SK-N-SH treated with all-trans-retinoic acid at 6 μM for 48 hours (cell line): ENCODE results near the gene PRRT3.

Experiments used
- CSDC2 ChIP-seq: fragments of 250-450 bp; sonication (Bioruptor Pico); IDR thresholded peaks from 2 replicates; pipeline ENCODE4 v1.5.0; 2020; ENCODE audit warnings: mild to moderate bottlenecking, moderate library complexity
- RARB ChIP-seq: fragments of 250-450 bp; sonication (Bioruptor Pico); IDR thresholded peaks from 2 replicates; pipeline ENCODE4 v1.8.0; 2021; ENCODE audit warnings: mild to moderate bottlenecking, moderate library complexity
- ZFP30 ChIP-seq: fragments of 450-650 bp; formaldehyde crosslinking; IDR thresholded peaks from 2 replicates; pipeline ENCODE4 v1.5.0; 2022; ENCODE audit warnings: mild to moderate bottlenecking, moderate library complexity
- TF ChIP-seq, protein P1 (sequence below): fragments of 250-450 bp; sonication (Bioruptor Pico); IDR thresholded peaks from 2 replicates; pipeline ENCODE4 v1.5.1; 2020; ENCODE audit warnings: low read depth, mild to moderate bottlenecking, moderate library complexity
- TF ChIP-seq, protein P2 (sequence below): fragments of 250-450 bp; sonication (Bioruptor Pico); IDR thresholded peaks from 2 replicates; pipeline ENCODE4 v1.8.0; 2021; ENCODE audit warnings: low read depth, mild to moderate bottlenecking, moderate library complexity, borderline replicate concordance
- TF ChIP-seq, protein P3 (sequence below): fragments of 250-450 bp; sonication (Bioruptor Pico); IDR thresholded peaks from 2 replicates; pipeline ENCODE4 v1.8.0; 2020; ENCODE audit warnings: mild to moderate bottlenecking, moderate library complexity, borderline replicate concordance

DNA sequence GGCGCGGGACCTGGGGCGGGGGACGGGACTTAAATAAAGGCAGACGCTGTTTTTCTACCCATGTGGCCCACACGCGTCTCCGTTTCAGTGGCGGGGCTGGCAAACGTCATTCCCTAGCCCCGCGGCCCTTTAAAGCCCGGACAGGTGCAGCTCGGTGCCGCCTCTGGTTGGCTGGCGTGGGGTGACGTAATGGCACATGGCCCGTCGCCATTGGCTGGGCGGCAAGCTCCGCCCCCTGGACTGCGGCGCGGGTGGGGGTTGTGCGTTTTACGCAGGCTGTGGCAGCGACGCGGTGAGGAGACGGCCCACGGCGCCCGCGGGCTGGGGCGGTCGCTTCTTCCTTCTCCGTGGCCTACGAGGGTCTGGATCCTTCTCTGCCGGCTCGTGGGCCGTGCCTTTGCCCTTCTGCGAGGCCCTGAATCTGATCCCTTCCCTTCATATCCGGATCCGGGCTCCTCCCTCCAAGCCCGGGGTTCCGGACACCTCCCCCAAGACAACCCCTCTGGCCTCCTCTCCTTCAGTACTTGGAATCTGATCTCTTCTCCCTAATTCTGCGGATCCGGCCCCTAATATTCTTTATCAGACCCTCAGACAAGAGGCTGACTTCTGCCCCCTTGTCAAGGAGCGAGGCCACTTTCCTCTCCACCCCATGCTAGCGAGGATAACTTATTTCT is 18.5 kb downstream of the PRRT3 start, which contains the start of gene CRELD1:
- TF ChIP-seq ZFP30 (no peak), RARB (CRISPR knock-in tag) (no peak), CSDC2 (CRISPR knock-in tag) (no peak)
- TF ChIP-seq, protein P1, sequence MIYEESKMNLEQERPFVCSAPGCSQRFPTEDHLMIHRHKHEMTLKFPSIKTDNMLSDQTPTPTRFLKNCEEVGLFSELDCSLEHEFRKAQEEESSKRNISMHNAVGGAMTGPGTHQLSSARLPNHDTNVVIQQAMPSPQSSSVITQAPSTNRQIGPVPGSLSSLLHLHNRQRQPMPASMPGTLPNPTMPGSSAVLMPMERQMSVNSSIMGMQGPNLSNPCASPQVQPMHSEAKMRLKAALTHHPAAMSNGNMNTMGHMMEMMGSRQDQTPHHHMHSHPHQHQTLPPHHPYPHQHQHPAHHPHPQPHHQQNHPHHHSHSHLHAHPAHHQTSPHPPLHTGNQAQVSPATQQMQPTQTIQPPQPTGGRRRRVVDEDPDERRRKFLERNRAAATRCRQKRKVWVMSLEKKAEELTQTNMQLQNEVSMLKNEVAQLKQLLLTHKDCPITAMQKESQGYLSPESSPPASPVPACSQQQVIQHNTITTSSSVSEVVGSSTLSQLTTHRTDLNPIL (CRISPR knock-in tag): no peak
- TF ChIP-seq, protein P2, sequence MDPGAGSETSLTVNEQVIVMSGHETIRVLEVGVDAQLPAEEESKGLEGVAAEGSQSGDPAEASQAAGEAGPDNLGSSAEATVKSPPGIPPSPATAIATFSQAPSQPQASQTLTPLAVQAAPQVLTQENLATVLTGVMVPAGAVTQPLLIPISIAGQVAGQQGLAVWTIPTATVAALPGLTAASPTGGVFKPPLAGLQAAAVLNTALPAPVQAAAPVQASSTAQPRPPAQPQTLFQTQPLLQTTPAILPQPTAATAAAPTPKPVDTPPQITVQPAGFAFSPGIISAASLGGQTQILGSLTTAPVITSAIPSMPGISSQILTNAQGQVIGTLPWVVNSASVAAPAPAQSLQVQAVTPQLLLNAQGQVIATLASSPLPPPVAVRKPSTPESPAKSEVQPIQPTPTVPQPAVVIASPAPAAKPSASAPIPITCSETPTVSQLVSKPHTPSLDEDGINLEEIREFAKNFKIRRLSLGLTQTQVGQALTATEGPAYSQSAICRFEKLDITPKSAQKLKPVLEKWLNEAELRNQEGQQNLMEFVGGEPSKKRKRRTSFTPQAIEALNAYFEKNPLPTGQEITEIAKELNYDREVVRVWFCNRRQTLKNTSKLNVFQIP (CRISPR knock-in tag): no peak
- TF ChIP-seq, protein P3, sequence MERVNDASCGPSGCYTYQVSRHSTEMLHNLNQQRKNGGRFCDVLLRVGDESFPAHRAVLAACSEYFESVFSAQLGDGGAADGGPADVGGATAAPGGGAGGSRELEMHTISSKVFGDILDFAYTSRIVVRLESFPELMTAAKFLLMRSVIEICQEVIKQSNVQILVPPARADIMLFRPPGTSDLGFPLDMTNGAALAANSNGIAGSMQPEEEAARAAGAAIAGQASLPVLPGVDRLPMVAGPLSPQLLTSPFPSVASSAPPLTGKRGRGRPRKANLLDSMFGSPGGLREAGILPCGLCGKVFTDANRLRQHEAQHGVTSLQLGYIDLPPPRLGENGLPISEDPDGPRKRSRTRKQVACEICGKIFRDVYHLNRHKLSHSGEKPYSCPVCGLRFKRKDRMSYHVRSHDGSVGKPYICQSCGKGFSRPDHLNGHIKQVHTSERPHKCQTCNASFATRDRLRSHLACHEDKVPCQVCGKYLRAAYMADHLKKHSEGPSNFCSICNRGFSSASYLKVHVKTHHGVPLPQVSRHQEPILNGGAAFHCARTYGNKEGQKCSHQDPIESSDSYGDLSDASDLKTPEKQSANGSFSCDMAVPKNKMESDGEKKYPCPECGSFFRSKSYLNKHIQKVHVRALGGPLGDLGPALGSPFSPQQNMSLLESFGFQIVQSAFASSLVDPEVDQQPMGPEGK (CRISPR knock-in tag): no peak
